GM12875 (cell line): ENCODE measurements around the gene REEP5.

Source experiments
- H3K4me3 ChIP-seq: one replicate; pipeline ENCODE4 v1.5.1; 2011; ENCODE audit warnings: low read depth, low read length, control low read depth
- TF ChIP-seq, protein P1 (sequence below): IDR thresholded peaks from 2 replicates; pipeline ENCODE4 v1.5.1; 2011; ENCODE audit warnings: low read depth, mild to moderate bottlenecking, control low read depth, inconsistent platforms, low read length, moderate library complexity, borderline replicate concordance; ENCODE audit not compliant: insufficient read depth

Gene REEP5

DNA sequence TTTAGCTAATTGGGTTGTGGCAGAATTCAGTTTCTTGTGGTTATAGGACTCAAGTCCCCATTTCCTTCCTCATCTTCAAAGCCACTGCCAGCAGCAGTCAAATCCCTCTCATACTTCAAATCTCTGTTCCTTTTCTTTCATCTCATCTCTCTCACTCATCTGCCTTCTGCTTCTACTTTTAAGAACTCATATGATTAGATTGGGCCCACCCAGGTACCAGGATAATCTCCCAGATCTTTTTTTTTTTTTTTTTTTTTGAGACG is 8.0 kb upstream of the REEP5 start:
- no peak overlapping the region for H3K4me3 ChIP-seq
- TF ChIP-seq, protein P1, sequence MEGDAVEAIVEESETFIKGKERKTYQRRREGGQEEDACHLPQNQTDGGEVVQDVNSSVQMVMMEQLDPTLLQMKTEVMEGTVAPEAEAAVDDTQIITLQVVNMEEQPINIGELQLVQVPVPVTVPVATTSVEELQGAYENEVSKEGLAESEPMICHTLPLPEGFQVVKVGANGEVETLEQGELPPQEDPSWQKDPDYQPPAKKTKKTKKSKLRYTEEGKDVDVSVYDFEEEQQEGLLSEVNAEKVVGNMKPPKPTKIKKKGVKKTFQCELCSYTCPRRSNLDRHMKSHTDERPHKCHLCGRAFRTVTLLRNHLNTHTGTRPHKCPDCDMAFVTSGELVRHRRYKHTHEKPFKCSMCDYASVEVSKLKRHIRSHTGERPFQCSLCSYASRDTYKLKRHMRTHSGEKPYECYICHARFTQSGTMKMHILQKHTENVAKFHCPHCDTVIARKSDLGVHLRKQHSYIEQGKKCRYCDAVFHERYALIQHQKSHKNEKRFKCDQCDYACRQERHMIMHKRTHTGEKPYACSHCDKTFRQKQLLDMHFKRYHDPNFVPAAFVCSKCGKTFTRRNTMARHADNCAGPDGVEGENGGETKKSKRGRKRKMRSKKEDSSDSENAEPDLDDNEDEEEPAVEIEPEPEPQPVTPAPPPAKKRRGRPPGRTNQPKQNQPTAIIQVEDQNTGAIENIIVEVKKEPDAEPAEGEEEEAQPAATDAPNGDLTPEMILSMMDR = no peak

DNA sequence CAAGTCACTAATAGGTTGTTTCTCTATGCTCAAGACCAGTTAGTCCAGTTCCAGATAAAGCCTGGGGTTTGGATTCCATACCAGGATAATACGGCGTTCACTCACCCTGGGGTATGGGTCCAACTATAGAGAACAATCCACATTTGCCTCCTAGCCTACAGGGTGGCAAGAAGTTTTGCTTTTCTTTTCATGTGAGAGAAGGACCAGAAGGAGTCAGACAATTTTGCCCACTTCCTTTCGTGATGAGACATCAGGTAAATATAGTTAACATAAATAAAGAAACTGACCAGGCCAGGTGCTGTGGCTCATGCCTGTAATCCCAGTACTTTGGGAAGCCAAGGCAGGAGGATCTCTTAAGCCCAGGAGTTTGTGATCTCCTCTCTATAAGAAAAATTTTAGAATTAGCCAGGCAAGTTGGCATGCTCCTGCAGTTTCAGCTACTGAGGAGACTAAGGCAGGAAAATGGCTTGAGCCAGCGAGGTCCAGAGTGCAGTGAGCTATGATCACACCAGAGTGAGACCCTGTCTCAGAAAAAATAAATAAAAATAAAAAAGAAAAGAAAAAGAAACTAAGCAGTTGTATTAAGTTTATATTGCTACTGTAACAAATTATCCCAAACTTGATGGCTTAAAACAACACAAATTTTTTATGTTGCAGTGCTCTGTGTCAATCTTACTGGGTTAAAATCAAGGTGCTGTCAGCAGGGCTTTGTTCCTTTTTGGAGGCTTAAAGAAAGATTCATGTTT is 7.5 kb upstream of the REEP5 start:
- TF ChIP-seq, protein P1 = no peak
- H3K4me3 ChIP-seq = peak overlapping the region; percentile 23

DNA sequence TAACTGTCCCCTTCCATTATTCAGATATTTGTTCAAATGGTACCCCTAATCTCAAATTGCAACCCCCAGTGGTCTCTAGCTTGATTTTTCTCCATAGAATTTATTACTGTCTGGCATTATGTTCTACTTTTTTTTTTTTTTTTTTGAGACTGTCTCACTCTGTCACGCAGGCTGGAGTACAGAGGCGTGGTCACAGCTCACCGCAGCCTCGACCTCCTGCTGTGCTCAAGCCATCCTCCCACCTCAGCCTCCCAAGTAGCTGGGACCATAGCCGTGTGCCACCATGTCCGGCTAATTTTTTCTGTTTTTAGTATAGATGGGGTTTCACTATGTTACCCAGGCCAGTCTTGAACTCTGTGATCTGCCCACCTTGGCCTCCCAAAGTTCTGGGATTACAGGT is 2.0 kb upstream of the REEP5 start:
- H3K4me3 ChIP-seq = no peak overlapping the region
- TF ChIP-seq, protein P1 = no peak

DNA sequence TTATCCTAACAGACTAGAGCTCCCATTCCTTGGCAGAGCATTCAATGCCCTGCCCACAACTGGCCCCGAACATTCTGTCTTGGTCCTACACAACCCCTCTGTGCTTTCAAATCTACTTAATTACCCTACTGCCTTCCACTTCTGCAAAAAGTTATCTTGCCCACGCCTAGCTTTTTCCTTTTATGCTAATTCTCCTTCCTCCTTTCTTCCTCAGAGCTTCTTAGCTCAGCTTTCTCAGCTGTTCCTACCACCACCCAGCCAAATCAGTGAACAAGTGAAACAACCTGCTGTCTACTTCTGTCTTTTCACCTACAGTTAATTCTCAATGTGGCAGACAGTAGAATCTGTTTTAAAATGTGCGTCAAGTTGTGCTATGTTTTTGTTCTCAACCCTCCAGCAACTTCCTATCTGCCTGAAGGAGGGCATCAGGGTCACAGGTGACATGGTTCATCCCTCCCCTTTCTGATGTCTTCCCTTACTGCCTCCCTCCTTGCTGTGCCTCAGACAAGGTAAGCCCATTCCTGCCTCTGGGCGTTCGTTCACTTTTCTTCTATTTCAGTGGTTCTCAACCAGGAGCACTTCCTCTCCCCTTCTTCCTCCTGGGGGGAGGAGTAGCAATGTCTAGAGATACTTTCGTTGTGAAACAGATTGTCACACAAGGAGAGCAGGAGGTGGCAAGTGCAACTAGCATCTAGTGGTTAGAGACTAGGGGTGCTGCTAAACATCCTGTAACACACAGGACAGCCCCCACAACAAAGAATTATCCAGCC is 1.3 kb upstream of the REEP5 start:
- TF ChIP-seq, protein P1 = no peak
- peak overlapping the region; percentile 37 for H3K4me3 ChIP-seq

DNA sequence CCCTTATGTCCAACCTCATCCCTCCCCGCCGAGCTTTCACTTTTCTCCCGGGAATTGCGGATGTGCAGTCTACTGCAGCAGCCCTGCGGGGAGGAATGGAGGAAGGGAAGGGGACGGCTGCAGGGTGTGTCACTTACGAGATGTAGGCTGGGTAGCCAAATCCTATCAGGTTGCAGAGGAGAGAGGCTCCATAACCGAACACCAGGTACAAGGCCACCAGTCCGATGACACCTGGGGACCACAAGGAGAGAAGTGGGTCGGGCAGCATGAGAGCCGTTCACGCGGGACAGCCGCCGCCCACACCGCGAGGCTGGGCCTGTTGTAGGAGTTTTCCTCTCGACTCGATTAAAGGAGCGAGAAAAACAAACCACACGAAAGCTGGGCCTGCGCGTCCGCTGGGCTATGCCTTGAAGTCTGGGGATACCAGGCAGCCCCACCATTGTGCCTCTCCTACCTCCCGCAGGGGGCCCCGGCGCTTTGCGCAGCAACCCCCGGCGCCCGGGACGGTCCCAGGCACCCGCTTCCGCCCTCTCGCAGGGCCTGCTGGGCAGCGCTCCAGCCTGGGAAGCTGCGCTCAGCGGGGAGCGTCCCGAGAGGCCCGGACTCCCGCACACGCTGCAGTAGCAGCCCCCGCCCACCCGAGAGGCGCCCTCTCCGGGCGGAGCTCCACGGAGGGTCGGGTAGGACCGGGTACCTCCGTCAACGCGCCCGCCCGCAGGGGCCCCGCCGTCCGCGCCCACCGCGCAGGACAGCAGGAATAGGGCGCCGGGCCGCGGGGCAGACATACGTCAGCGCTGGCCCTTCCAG is 798 bp downstream of the REEP5 start:
- TF ChIP-seq, protein P1 = 0 out of 2 replicates have a peak, but pooled peaks have one; percentile 18
- H3K4me3 ChIP-seq = peak overlapping the region; percentile 95

DNA sequence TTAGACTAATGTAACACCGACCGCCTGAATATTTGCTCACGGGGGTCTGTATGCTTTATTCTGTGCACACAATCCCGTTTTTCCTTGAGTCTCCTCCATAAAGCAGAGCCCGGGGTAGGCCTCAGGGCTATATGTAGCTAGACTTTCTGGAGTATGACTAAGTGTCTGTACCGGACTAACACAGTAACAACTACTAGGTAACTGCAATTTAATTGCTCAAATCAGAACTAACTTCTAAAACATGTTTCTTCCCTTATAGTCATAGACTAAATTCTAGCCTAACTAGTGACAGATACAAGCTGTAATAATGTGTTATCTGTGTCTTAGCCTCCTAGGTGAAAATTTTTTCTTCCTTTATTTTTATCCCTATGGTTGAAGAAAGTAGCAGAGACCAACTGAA is 2.1 kb downstream of the REEP5 start:
- TF ChIP-seq, protein P1 = no peak
- H3K4me3 ChIP-seq = no peak overlapping the region
